HTR-8/SVneo (cell line): ENCODE measurements around the gene SLC1A2.

ENCODE experiments used
- DNase-seq: peaks from one replicate; pipeline ENCODE4 v3.0.0; 2011; ENCODE audit warnings: low spot score, mixed read lengths; ENCODE audit not compliant: insufficient read length
- FAIRE-seq: peaks from 2 replicates; lab custom pipeline; 2011; peaks lifted over from hg19 to GRCh38; lab: Jason Lieb, UNC

Gene SLC1A2

GRCh38 chr11:35334385-35335090 lies 84.8 kb downstream of the SLC1A2 start:
- no peak for FAIRE-seq

DNA sequence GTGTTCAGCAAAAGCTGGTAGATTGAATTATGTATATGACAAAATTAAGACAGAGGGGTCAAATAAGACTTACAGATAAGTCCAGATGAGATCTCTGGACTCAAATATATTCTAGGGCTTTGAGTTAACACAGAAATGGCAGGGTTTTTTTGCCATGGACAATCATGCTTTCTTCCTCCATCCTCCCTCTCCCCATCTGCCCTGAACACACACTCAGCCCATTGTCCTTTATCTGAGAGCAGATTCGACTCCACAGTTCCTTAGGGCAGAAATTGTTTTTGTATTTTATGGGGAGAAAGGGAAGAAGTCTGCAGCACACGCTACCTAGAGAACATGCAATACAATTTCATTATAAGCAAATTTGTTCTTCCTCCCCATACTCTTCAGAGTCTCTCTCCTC lies 86.8 kb downstream of the SLC1A2 start:
- no peak for FAIRE-seq
- DNase-seq, result no peak

More at GRCh38 chr11:35334385-35335090, 84.8 kb downstream of the SLC1A2 start:
- no peak for DNase-seq

- no peak for DNase-seq
These were observed 88.4 kb downstream of the SLC1A2 start for GRCh38 chr11:35330931-35331330.

DNA sequence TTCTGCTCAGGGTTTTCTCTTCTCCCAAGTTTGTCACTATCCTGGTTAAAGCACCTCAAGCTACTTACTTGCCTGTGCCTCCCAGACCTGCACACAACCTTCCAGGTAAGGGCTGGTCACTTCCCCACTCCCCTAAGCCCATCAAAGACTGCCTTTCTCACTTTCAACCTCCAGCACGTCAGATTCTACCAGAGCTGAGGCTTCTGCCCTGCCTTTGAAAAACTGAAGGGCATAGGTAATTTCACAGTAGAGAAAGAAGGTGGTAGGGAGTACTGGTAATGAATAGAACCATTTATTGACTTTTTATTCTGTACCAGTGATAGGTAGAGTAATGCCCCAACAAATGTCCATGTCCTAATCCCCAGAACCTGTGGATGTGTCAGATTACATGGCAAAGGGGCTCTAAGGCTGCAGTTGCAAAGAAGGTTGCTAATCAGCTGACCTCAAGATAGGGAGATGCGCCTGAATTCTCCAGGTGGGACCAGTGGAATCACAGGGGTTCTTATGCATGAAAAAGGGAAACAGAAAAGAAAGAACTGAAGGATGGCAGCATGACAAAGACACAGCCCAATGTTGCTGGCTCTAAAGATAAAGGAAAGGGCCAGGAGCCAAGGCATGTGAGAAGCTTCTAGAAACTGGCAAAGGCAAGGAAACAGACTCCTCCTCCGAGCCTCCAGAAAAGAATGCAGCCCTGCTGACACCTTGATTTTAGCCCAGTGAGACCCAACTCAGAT lies 89.0 kb downstream of the SLC1A2 start:
- FAIRE-seq (no peak), DNase-seq (no peak)

More at GRCh38 chr11:35330931-35331330, 88.4 kb downstream of the SLC1A2 start:
- no peak for FAIRE-seq

GRCh38 chr11:35327829-35328228 lies 91.5 kb downstream of the SLC1A2 start:
- no peak for FAIRE-seq
- no peak for DNase-seq

- FAIRE-seq (no peak), DNase-seq (no peak)
These were observed 93.0 kb downstream of the SLC1A2 start for GRCh38 chr11:35326266-35326879.

DNA sequence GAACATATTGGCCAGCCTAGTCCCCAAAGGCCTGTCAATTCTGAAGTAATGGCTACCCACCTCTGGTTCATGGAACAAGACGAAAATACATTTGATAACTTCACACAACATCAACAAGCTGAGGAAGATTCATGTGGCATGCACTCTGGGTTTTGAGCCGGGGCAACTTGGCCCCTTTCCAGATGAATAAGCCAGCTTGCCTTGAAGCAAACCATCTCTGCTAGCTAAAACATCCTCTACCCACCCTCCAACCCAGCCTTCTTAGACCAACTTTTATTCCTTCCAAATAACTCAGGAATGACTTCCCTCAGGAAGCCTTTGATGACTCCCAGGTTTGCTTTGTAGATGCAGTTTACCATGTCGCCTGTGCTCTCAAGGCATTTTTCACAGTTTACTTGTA lies 94.4 kb downstream of the SLC1A2 start:
- DNase-seq, result no peak
- FAIRE-seq, result no peak

- FAIRE-seq, result no peak
- no peak for DNase-seq
These were observed 95.0 kb downstream of the SLC1A2 start for GRCh38 chr11:35324183-35324886.

DNA sequence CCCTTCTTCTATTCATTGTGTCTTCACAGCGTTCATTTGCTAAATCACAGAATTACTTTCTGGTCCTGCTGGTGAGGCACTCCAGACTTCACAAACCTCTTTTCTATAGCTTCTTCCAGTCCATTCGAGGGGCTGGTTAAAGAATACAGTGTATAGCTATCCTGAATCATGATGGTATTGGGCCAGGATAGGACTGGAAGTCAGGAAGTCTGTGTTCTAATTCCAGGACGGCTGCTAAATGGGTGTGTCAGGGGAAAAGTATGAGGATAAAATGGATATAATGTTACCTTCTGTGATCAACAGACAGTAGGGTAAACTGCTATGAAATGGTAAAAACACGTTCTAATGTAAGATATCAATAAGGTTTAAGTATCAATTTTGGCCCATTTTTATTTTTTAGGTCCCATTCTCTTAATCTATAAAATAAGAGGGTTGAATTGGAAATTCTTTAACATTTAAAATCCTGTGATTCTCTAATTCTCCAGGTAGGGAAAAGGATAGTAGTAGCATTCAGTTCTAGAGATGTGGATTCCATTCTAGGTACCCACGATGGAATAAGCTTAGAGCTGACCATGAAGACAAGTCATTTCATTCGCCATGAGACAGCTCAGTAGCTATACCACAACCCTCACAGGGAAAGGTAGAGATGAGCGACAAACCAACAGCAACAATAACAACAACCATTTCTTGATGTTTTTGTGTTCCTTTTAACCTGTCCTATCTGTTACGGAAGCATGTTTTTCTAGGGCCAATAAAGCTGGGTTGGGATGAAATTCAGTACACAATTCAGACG lies 96.1 kb downstream of the SLC1A2 start:
- DNase-seq, result no peak
- FAIRE-seq, result no peak

DNA sequence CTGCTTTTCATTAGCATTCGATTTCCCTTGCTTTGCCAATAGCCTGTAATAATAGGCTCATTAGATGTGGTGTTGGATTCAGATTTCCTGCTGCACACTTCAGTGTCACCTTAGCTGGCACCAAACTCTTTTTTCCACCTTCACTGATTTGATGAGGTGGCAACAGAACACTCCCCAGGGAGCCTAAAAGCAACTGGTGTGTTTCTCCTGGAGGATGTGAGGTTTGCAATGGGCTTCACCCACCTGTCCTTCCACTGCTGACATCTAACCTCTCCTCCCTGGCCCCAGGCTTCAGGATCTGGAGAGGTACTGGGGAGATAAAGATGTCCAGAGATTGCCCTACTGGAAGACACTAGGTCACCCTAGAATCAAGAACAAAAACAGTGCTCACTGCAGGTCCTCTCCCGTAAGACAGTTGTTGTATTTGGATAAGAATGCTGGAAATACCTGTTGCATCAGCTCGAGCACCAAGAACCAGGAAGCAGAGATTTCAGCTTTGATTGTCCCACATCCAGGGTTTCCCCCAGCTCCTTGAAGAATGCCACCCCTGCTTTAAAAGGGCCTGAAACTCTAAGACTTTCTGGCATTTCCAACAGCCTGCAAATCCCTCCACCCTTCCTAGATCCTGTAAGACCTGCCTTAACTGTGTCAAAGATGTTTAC lies 96.9 kb downstream of the SLC1A2 start:
- no peak for FAIRE-seq
- no peak for DNase-seq

DNA sequence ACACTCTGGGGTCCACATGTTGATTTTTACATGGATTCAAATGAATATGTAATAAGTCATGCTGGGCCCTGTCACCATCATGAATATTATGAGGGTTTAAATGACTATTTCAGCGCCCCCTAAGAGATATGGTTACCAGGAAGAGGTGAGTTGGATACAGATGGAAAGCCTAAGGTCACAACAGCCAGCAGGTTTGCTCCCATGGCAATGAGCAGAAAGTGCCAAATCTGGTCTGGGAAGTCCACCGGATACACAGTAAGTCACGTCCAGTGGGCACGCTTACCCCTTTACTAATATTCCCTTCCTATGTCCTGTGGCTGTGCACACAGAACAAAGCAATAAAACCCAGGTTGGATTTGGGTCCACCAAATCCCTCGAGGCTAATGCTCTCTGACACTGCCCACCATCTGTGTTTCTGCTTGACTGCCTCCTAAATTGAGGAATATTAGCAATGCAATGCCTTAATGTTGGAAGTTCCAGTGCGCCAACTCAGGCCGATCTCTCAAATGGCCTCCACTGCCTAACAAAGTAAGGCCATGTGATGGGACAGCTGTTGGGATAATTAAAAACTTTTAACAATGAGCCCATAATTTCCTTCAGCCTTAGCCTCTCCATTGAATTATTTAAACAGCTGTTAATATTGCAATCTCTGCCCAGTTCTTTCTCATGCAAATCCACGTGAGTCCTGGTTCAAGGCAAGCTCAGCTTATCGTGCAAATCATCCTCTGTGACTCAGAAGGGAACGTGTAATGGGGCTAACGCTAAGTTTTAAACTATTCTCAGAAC lies 97.6 kb downstream of the SLC1A2 start:
- no peak for FAIRE-seq

DNA sequence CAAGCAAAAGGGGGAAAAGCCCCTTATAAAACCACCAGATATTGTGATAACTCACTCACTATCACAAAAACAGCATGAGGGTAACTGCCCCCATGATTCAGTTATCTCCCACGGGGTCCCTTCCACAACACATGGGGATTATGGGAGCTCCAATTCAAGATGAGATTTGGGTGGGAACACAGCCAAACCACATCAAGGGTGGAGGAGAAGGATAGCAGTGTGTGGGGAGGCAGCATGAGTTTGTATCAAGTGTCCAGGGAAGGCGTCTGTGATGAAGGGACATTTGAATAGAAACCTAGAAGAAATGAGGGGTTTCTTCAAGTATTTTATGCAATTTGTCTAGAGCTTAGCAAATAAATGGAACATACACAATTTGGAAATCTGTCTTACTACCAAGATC lies 98.2 kb downstream of the SLC1A2 start:
- no peak for FAIRE-seq
- no peak for DNase-seq

More for the DNA sequence above, 97.6 kb downstream of the SLC1A2 start:
- DNase-seq, result no peak

DNA sequence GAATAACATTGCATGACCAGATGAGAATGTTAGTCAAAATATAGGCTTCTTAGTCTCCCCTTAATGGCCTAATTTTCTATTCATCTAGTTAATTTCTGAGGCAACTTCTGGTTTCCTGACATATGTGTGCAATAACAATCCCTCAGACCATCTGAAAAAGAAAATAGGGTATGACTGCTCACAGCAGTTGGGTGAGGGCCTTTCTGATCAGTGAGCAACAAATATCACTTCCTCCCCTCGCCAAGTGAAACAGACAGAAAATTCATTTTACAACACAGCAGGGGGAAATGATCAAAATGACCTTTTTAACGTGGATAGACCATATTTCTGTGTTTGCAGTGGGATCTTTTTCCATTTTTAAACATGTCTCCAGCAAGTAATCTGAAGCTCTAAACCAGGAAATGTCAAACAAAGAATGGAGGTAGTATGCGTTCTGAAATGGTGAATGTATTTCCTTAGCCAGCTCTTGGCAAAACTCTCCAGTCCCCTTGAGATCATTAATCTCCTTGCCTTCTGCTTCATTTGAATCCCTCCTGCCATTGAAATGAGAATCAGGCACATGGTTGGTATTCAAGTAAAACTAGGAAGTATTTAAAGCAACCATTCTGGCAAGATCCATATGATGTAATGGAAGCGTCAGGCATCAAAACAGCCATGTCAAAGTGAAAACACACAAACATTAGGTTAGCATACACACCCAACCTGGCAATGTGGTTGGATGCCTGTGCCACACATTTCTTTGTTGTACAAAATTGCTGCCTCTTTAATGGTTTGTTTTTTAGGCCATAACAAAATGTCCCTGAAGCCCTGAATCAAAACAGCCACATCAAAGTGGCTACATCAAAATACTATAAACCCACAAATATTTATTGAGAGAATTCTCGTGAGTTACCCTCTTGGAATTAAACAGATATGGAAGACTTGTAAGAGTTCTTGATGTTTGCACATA lies 100.1 kb downstream of the SLC1A2 start:
- FAIRE-seq (no peak), DNase-seq (no peak)

DNA sequence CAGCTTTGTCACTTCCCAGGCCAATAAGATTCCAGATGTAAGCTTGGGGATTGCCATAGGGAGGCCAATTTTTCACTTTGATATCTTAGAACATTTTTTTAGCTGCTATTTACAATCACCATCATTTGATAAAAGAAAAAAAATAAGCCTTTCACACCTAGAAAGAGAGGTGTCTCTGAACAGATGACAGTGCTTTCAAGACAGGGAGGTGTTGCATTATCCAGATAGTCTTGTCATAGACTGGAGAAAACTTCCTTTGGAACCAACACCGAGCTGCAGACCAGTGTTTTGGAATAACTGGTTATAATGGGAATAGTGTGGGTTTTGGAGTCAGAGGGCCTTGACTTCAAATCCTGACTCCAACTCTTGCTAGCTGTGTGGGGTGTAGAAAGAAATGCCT lies 101.0 kb downstream of the SLC1A2 start:
- FAIRE-seq (no peak), DNase-seq (no peak)

DNA sequence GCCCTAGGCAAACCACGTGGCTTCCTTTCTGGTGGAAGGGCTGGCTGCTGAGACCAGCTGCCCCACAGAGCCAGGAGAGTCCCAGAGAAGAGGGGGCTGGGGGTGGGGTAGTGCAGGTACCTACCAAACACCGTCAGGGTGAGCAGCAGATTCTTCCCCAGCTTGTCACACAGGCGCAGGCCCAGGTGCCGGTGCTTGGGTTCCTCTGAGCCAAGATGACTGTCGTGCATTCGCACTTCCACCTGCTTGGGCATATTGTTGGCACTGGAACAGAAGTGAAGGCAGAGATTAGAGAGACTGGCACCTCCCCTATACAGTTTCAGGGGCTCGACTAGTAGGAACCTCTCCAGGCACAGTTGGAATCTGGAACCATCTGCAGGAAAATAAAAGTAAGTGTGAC lies 102.1 kb downstream of the SLC1A2 start:
- DNase-seq (no peak), FAIRE-seq (no peak)

GRCh38 chr11:35316161-35316560 lies 103.2 kb downstream of the SLC1A2 start:
- FAIRE-seq (no peak), DNase-seq (no peak)

GRCh38 chr11:35313760-35314153 lies 105.6 kb downstream of the SLC1A2 start:
- DNase-seq (no peak), FAIRE-seq (no peak)
